GM12878 (cell line): Measurements from ENCODE around the gene SOX5. TPM values are rescaled to one million over a fixed set of nuclear protein-coding genes. Genes with fewer than 3 reads are reported as not detected.

ENCODE experiments used
- ATAC-seq: fragments of 200-7000 bp; cut with Tn5 transposase; 3 replicates; pipeline ENCODE4 v1.9.1; 2020; ENCODE audit warnings: mild to moderate bottlenecking, moderate library complexity
- BruUV-seq: library from RNA; stranded (reverse); fragments of 400-500 nt; replicated peaks from 2 replicates; lab custom pipeline; 2021; lab: Mats Ljungman, UMichigan
- CTCF ChIA-PET: fragments of 300-600 bp; sonication (Branson Sonifier 250); formaldehyde crosslinking; extraction: SDS; loops from one replicate; lab custom pipeline; 2021; ENCODE audit warnings: inconsistent platforms; lab: Yijun Ruan, JAX
- POLR2A ChIA-PET: fragments of 350-600 bp; formaldehyde crosslinking; extraction: SDS; loops from one replicate; lab custom pipeline; 2021; ENCODE audit warnings: inconsistent platforms; lab: Charles Lee
- RAD21 ChIA-PET: fragments of 300-600 bp; sonication (Branson Sonifier 250); formaldehyde crosslinking; loops from one replicate; lab custom pipeline; 2023; ENCODE audit warnings: antibody characterized with exemption; ENCODE audit not compliant: unreplicated experiment; lab: Charles Lee
- SMC1A ChIA-PET: fragments of 300-600 bp; sonication (Branson Sonifier 250); formaldehyde crosslinking; loops from one replicate; lab custom pipeline; 2023; ENCODE audit not compliant: unreplicated experiment, uncharacterized antibody; lab: Charles Lee
- DNase-seq: peaks from one replicate; pipeline ENCODE4 v3.0.0-alpha.2; 2011; ENCODE audit warnings: low read depth, low spot score
- FAIRE-seq: peaks from 3 replicates; lab custom pipeline; 2011; peaks lifted over from hg19 to GRCh38; lab: Jason Lieb, UNC
- H2AFZ ChIP-seq: 2 replicates; pipeline ENCODE4 v1.6.0; 2011; ENCODE audit warnings: low read depth, low read length, control low read depth; ENCODE audit not compliant: control insufficient read depth
- H3K27ac ChIP-seq: 2 replicates; pipeline ENCODE4 v1.5.1; 2011; ENCODE audit warnings: control low read depth; ENCODE audit not compliant: control insufficient read depth, insufficient read depth
- H3K27me3 ChIP-seq, 2 experiments: replicated peaks in 1 of 2; 2 replicates each; pipeline versions ENCODE4 v1.6.0 to v1.6.1; 2011; ENCODE audit warnings: low read length in 1 of 2; ENCODE audit not compliant: control insufficient read depth in 2 of 2, insufficient read depth in 2 of 2
- H3K36me3 ChIP-seq, 2 experiments: 2 replicates each; pipeline ENCODE4 v1.5.1; 2011; ENCODE audit warnings: low read length in 1 of 2; ENCODE audit not compliant: control insufficient read depth in 2 of 2, insufficient read depth in 2 of 2
- H3K4me1 ChIP-seq: 2 replicates; pipeline ENCODE4 v1.6.1; 2011; ENCODE audit warnings: mild to moderate bottlenecking, low read length, moderate library complexity, mixed read lengths; ENCODE audit not compliant: control insufficient read depth, insufficient read depth
- H3K4me2 ChIP-seq: 2 replicates; pipeline ENCODE4 v1.6.0; 2011; ENCODE audit warnings: control low read depth; ENCODE audit not compliant: control insufficient read depth, insufficient read depth
- H3K4me3 ChIP-seq: fragments of 200-600 bp; sonication (generic); 2 replicates; pipeline ENCODE4 v1.5.1; 2016
- H3K79me2 ChIP-seq: 2 replicates; pipeline ENCODE4 v1.6.0; 2011; ENCODE audit warnings: low read length; ENCODE audit not compliant: control insufficient read depth, insufficient read depth
- H3K9ac ChIP-seq: 2 replicates; pipeline ENCODE4 v1.8.0; 2011; ENCODE audit warnings: low read length, control low read depth, mixed read lengths; ENCODE audit not compliant: control insufficient read depth, insufficient read depth
- H3K9me3 ChIP-seq: replicated peaks from 3 replicates; pipeline ENCODE4 v1.5.1; 2011; ENCODE audit warnings: mild to moderate bottlenecking, low read length; ENCODE audit not compliant: control insufficient read depth, insufficient read depth
- H4K20me1 ChIP-seq: 2 replicates; pipeline ENCODE4 v1.6.0; 2011; ENCODE audit not compliant: control insufficient read depth, insufficient read depth
- CHD4 ChIP-seq: fragments of 200-600 bp; sonication (generic); IDR thresholded peaks from 2 replicates; pipeline ENCODE4 v1.6.1; 2016; ENCODE audit warnings: mild to moderate bottlenecking
- JUNB ChIP-seq: IDR thresholded peaks from 2 replicates; pipeline ENCODE4 v1.6.1; 2016; ENCODE audit warnings: antibody characterized with exemption, mild to moderate bottlenecking
- LARP7 ChIP-seq: fragments of 450-650 bp; IDR thresholded peaks from 2 replicates; pipeline ENCODE4 v1.6.1; 2017; ENCODE audit warnings: mild to moderate bottlenecking
- MXI1 ChIP-seq: fragments of 150-350 bp; IDR thresholded peaks from 2 replicates; pipeline ENCODE4 v1.6.1; 2011; ENCODE audit warnings: low read depth, mild to moderate bottlenecking, inconsistent platforms, low read length, improper control_type of control experiment
- RELA ChIP-seq: fragments of 450-650 bp; IDR thresholded peaks from 2 replicates; pipeline ENCODE4 v1.8.0; 2014; ENCODE audit warnings: borderline replicate concordance; ENCODE audit not compliant: partially characterized antibody
- RUNX3 ChIP-seq: IDR thresholded peaks from 2 replicates; pipeline ENCODE4 v1.6.1; 2012; ENCODE audit warnings: low read length, inconsistent platforms
- SMARCA5 ChIP-seq: fragments of 450-650 bp; IDR thresholded peaks from 2 replicates; pipeline ENCODE4 v1.6.1; 2017; ENCODE audit warnings: mild to moderate bottlenecking
- STAT1 ChIP-seq: fragments of 450-650 bp; conservative IDR thresholded peaks from 2 replicates; pipeline ENCODE4 v1.6.1; 2014; ENCODE audit warnings: antibody characterized with exemption, mild to moderate bottlenecking
- SUPT20H ChIP-seq: IDR thresholded peaks from 2 replicates; pipeline ENCODE4 v1.6.1; 2011; ENCODE audit warnings: low read depth, mild to moderate bottlenecking, low read length, moderate library complexity, borderline replicate concordance; ENCODE audit not compliant: control insufficient read depth
- TAF1 ChIP-seq: IDR thresholded peaks from 2 replicates; pipeline ENCODE4 v1.6.1; 2011; ENCODE audit warnings: mild to moderate bottlenecking, low read depth, low read length, borderline replicate concordance
- USF2 ChIP-seq: IDR thresholded peaks from 2 replicates; pipeline ENCODE4 v1.6.1; 2011; ENCODE audit warnings: low read depth, low read length, improper control_type of control experiment, borderline replicate concordance
- ZBTB11 ChIP-seq: fragments of 450-650 bp; formaldehyde crosslinking; IDR thresholded peaks from 2 replicates; pipeline ENCODE4 v1.5.0; 2022; ENCODE audit warnings: mild to moderate bottlenecking, missing genetic modification characterization
- ZNF384 ChIP-seq: IDR thresholded peaks from 2 replicates; pipeline ENCODE4 v1.6.1; 2012; ENCODE audit warnings: low read depth, mild to moderate bottlenecking, low read length, improper control_type of control experiment, borderline replicate concordance
- WGBS: methylation state at CpG from one replicate; pipeline ENCODE4 v1.1.6; 2016; ENCODE audit warnings: low lambda C conversion rate; ENCODE audit not compliant: insufficient replicate concordance, insufficient coverage; ENCODE audit errors: missing lambda C conversion rate; 5-methylcytosine and 5-hydroxymethylcytosine counted together
- in situ Hi-C: fragments of 300-500 bp; cut with MboI; formaldehyde crosslinking; loops from 9 replicates; pipeline ENCODE4 v1.14.3; 2018; ENCODE audit warnings: mixed read lengths
- intact Hi-C: fragments of 100-400 bp; cut with micrococcal nuclease; formaldehyde crosslinking; loops from one replicate; pipeline ENCODE4 v1.14.2; 2022; ENCODE audit not compliant: unreplicated experiment
- polyA plus RNA-seq, 11 experiments: library from polyadenylated mRNA; depleted of rRNA in 4 of 11; unstranded in 6 of 11; stranded (reverse) in 5 of 11; fragments of >200 nt; fragmentation: Nextera tagmentation in 4 of 11; fragmentation: Illumina TruSeq in 1 of 11; extraction: Ambion mirVana in 4 of 11; extraction: Trizol in 1 of 11; gene quantifications; 1 replicate in 1 of 11; 2 replicates in 10 of 11; pipeline versions ENCODE4 v1.2.1 to v1.2.3, GENCODE V29; 2011 to 2016; ENCODE audit warnings: inconsistent platforms in 2 of 11, missing spikeins in 2 of 11, low read depth in 1 of 11
- total RNA-seq, 4 experiments: library from RNA; depleted of rRNA in 3 of 4; stranded (reverse); fragments of >200 nt in 3 of 4; fragmentation: Illumina TruSeq in 1 of 4; extraction: Trizol in 1 of 4; gene quantifications; 2 replicates each; pipeline versions ENCODE4 v1.2.1 to v1.2.3, GENCODE V29; 2013 to 2021

SOX5 gene
- total and polyA plus RNA-seq, 10 of the 15 experiments (the other 5 are each of a cell fraction or from before 2014, with no cell fraction given), result 0.08 to 1.0 (median 0.24) TPM

- 3% methylated on average over 3 of the region's 3 CpGs for WGBS
- Histone ChIP-seq H3K27me3 (no peaks in the 10 kb centered on the region), H3K9ac (no peak overlapping the region), H2AFZ (no peak overlapping the region), H3K79me2 (no peaks in the 10 kb centered on the region), H3K9me3 (no peaks in the 10 kb centered on the region), H3K4me1 (no peaks in the 10 kb centered on the region), H3K27ac (no peak overlapping the region), H3K4me3 (no peak overlapping the region), H4K20me1 (no peaks in the 10 kb centered on the region), H3K36me3 (no peaks in the 10 kb centered on the region), H3K4me2 (no peak overlapping the region)
- intact Hi-C loops (no loop called here), in situ Hi-C loops (no loop called here)
- SMC1A ChIA-PET, result no interaction called here
- peak; percentile 40; the same call in 1 of the 2 replicates for TF ChIP-seq ZNF384
- TF ChIP-seq SMARCA5, result no peak
- peak; percentile 54 for TF ChIP-seq MXI1
- CTCF ChIA-PET, result interaction anchor here (0.6 kb wide), 1 partner anchor 263 kb away, joined by 3 read pairs; no protein-coding TSS in a partner anchor
- DNase-seq (no peak), FAIRE-seq (no peak), ATAC-seq (peak; percentile 29)
- POLR2A ChIA-PET, result no interaction called here
- RAD21 ChIA-PET, result no interaction called here
- no TSS peak for BruUV-seq
Measured at GRCh38 chr12:23831739-23832138, 117.7 kb downstream of the SOX5 start.

GRCh38 chr12:23830210-23830609 is 119.3 kb downstream of the SOX5 start:
- Histone ChIP-seq H2AFZ (no peak overlapping the region), H3K4me3 (no peak overlapping the region), H3K4me1 (no peaks in the 10 kb centered on the region), H3K27me3 (no peaks in the 10 kb centered on the region), H4K20me1 (no peaks in the 10 kb centered on the region), H3K27ac (no peak overlapping the region), H3K9ac (no peak overlapping the region), H3K9me3 (no peaks in the 10 kb centered on the region), H3K4me2 (no peak overlapping the region), H3K79me2 (no peaks in the 10 kb centered on the region), H3K36me3 (no peaks in the 10 kb centered on the region)
- SMC1A ChIA-PET, result interaction anchor here (0.9 kb wide), 1 partner anchor 33 kb away, joined by 3 read pairs; no protein-coding TSS in a partner anchor
- 20% methylated on average over 2 of the region's 2 CpGs for WGBS
- in situ Hi-C loops (no loop called here), intact Hi-C loops (no loop called here)
- DNase-seq (no peak), FAIRE-seq (peak; percentile 18), ATAC-seq (peak; percentile 24; the same call in 1 of the 3 replicates)
- BruUV-seq, result no TSS peak
- RAD21 ChIA-PET, result interaction anchor here (1.2 kb wide), 1 partner anchor 25 kb away, joined by 4 read pairs; no protein-coding TSS in a partner anchor
- POLR2A ChIA-PET, result no interaction called here
- CTCF ChIA-PET, result no interaction called here
- TF ChIP-seq LARP7 (no peak), RUNX3 (no peak), STAT1 (no peak), CHD4 (no peak), TAF1 (no peak), JUNB (no peak), USF2 (no peak), ZNF384 (no peak), ZBTB11 (CRISPR knock-in tag) (no peak), RELA (no peak), SUPT20H (no peak)
